Suprapubic skin (tissue), 4 donors: ENCODE results near the gene CD2BP2. TPM values are rescaled to one million over a fixed set of nuclear protein-coding genes. Genes with fewer than 3 reads are reported as not detected.
A peak's percentile ranks its signal among the peaks of the same experiment; 100 is the strongest.

ENCODE experiments used
- DNase-seq, 2 donors: peaks; one replicate each; pipeline ENCODE4 v3.0.0-alpha.2; 2019; ENCODE audit warnings: low spot score in 2 of 2
- H3K27ac ChIP-seq: fragments of 200-600 bp; sonication (generic); one replicate; pipeline ENCODE4 v1.5.1; 2019
- H3K27me3 ChIP-seq: fragments of 200-600 bp; sonication (generic); one replicate; pipeline ENCODE4 v1.5.1; 2019
- H3K36me3 ChIP-seq: fragments of 200-600 bp; sonication (generic); one replicate; pipeline ENCODE4 v1.5.1; 2019
- H3K4me1 ChIP-seq: fragments of 200-600 bp; sonication (generic); one replicate; pipeline ENCODE4 v1.5.1; 2019
- H3K4me3 ChIP-seq: fragments of 200-600 bp; sonication (generic); one replicate; pipeline ENCODE4 v1.5.1; 2019; ENCODE audit warnings: mild to moderate bottlenecking
- H3K9me3 ChIP-seq: fragments of 200-600 bp; sonication (generic); one replicate; pipeline ENCODE4 v1.5.1; 2019
- CTCF ChIP-seq, 2 donors: fragments of 200-600 bp in 1 of 2; fragments of 450-650 bp in 1 of 2; sonication (generic) in 1 of 2; IDR thresholded peaks; one replicate each; pipeline ENCODE4 v1.5.1; 2016 to 2019; ENCODE audit warnings: antibody characterized with exemption in 2 of 2, mild to moderate bottlenecking in 1 of 2, moderate library complexity in 1 of 2
- EP300 ChIP-seq: sonication (generic); formaldehyde crosslinking; IDR thresholded peaks from one replicate; pipeline ENCODE4 v1.6.1; 2017; ENCODE audit warnings: antibody characterized with exemption
- POLR2A ChIP-seq, 2 donors: fragments of 450-650 bp; IDR thresholded peaks; one replicate each; pipeline ENCODE4 v1.6.1; 2017; ENCODE audit warnings: antibody characterized with exemption in 2 of 2, mild to moderate bottlenecking in 2 of 2, moderate library complexity in 2 of 2
- POLR2AphosphoS5 ChIP-seq, 3 donors: sonication (generic); formaldehyde crosslinking; IDR thresholded peaks; one replicate each; pipeline ENCODE4 v1.6.1; 2017; ENCODE audit warnings: antibody characterized with exemption in 3 of 3
- WGBS: methylation state at CpG from one replicate; pipeline ENCODE4 v1.1.5; 2018; 5-methylcytosine and 5-hydroxymethylcytosine counted together
- total RNA-seq, 4 donors: library from RNA; depleted of rRNA; stranded (reverse); fragments of >200 nt; gene quantifications; one replicate each; pipeline ENCODE4 v1.1.0, GENCODE V29; 2016

CD2BP2 gene
- total RNA-seq, 4 donors from 2014 or later: 21.6 to 34.9 (median 27.7) TPM

- Histone ChIP-seq H3K4me1 (peaks cover 22% of the 10 kb centered on the region), H3K27me3 (no peaks in the 10 kb centered on the region), H3K4me3 (no peak overlapping the region), H3K36me3 (no peaks in the 10 kb centered on the region), H3K27ac (peak overlapping the region; percentile 99), H3K9me3 (no peaks in the 10 kb centered on the region)
- 95% methylated on average over 7 of the region's 8 CpGs for WGBS
- TF ChIP-seq EP300 (no peak), CTCF (IDR thresholded peaks at IDR 0.05) (no peak), POLR2A (IDR thresholded peaks at IDR 0.05) (no peak), POLR2AphosphoS5 (IDR thresholded peaks at IDR 0.05) (no peak)
- peak in 1 of 2 donors; percentile 62 for DNase-seq
These were observed 21.4 kb upstream of the CD2BP2 start for GRCh38 chr16:30376461-30376902.

- no peaks in the 10 kb centered on the region for H3K36me3 ChIP-seq
- no peaks in the 10 kb centered on the region for H3K9me3 ChIP-seq
- TF ChIP-seq POLR2AphosphoS5 (IDR thresholded peaks at IDR 0.05) (no peak), POLR2A (IDR thresholded peaks at IDR 0.05) (no peak)
- no peaks in the 10 kb centered on the region for H3K27me3 ChIP-seq
- DNase-seq: no peak
- H3K27ac ChIP-seq: no peak overlapping the region
- peaks cover 27% of the 10 kb centered on the region for H3K4me1 ChIP-seq
- no peak overlapping the region for H3K4me3 ChIP-seq
- 83% methylated on average over 3 of the region's 8 CpGs for WGBS
These were observed 20.8 kb upstream of the CD2BP2 start for GRCh38 chr16:30375864-30376263.

GRCh38 chr16:30374538-30374937 lies 19.4 kb upstream of the CD2BP2 start, which contains the start of gene MYL11:
MYL11 (plus strand) TSS chr16:30374802; CDS start chr16:30374858, 56 bp downstream.
- Histone ChIP-seq H3K36me3 (no peaks in the 10 kb centered on the region), H3K4me3 (no peak within 1 kb of the TSS), H3K27me3 (no peaks in the 10 kb centered on the region), H3K9me3 (no peaks in the 10 kb centered on the region), H3K27ac (no peak within 1 kb of the TSS), H3K4me1 (peaks cover 29% of the 10 kb centered on the region)
- 68% methylated on average over 6 of the region's 6 CpGs for WGBS
- TF ChIP-seq CTCF (IDR thresholded peaks at IDR 0.05): no peak
- TF ChIP-seq POLR2A (IDR thresholded peaks at IDR 0.05): no peak
- no peak for TF ChIP-seq POLR2AphosphoS5 (IDR thresholded peaks at IDR 0.05)
- TF ChIP-seq EP300: no peak
- DNase-seq: no peak

GRCh38 chr16:30372725-30373124 lies 17.6 kb upstream of the CD2BP2 start:
- DNase-seq: no peak
- H3K27ac ChIP-seq: no peak overlapping the region
- H3K4me3 ChIP-seq: no peak overlapping the region
- TF ChIP-seq EP300: no peak
- TF ChIP-seq POLR2AphosphoS5 (IDR thresholded peaks at IDR 0.05): no peak
- TF ChIP-seq POLR2A (IDR thresholded peaks at IDR 0.05): no peak
- H3K27me3 ChIP-seq: no peaks in the 10 kb centered on the region
- WGBS: 89% methylated on average over 5 of the region's 5 CpGs
- no peaks in the 10 kb centered on the region for H3K36me3 ChIP-seq
- no peaks in the 10 kb centered on the region for H3K9me3 ChIP-seq
- H3K4me1 ChIP-seq: peaks cover 36% of the 10 kb centered on the region

- Histone ChIP-seq H3K27me3 (no peaks in the 10 kb centered on the region), H3K9me3 (no peaks in the 10 kb centered on the region), H3K27ac (no peak overlapping the region), H3K36me3 (no peaks in the 10 kb centered on the region), H3K4me3 (no peak overlapping the region), H3K4me1 (peaks cover 36% of the 10 kb centered on the region)
- TF ChIP-seq POLR2A (IDR thresholded peaks at IDR 0.05): no peak
- no peak for TF ChIP-seq POLR2AphosphoS5 (IDR thresholded peaks at IDR 0.05)
- no peak for TF ChIP-seq CTCF (IDR thresholded peaks at IDR 0.05)
- no peak for TF ChIP-seq EP300
- WGBS: 91% methylated on average over 6 of the region's 6 CpGs
- DNase-seq: no peak
These were observed 17.1 kb upstream of the CD2BP2 start for GRCh38 chr16:30372038-30372712.

GRCh38 chr16:30371248-30371816 lies 16.2 kb upstream of the CD2BP2 start:
- peak overlapping the region; percentile 51 for H3K4me3 ChIP-seq
- DNase-seq: no peak
- H3K36me3 ChIP-seq: no peaks in the 10 kb centered on the region
- peaks cover 39% of the 10 kb centered on the region for H3K4me1 ChIP-seq
- 37% methylated on average over 6 of the region's 11 CpGs for WGBS
- no peaks in the 10 kb centered on the region for H3K9me3 ChIP-seq
- TF ChIP-seq POLR2AphosphoS5 (IDR thresholded peaks at IDR 0.05): no peak
- TF ChIP-seq POLR2A (IDR thresholded peaks at IDR 0.05): no peak
- no peak for TF ChIP-seq EP300
- TF ChIP-seq CTCF (IDR thresholded peaks at IDR 0.05): no peak
- H3K27me3 ChIP-seq: no peaks in the 10 kb centered on the region
- peak overlapping the region; percentile 76 for H3K27ac ChIP-seq
